ENCODE results near the gene SLCO2B1. TPM values are rescaled to one million over a fixed set of nuclear protein-coding genes. Genes with fewer than 3 reads are reported as not detected.

The SLCO2B1 gene
- total RNA-seq, 2 experiments from 2014 or later, result not detected

- ATAC-seq (no peak), DNase-seq (peak; percentile 55)
- Mint-ChIP-seq H3K36me3 (no peaks in the 10 kb centered on the region), H3K4me1 (no peaks in the 10 kb centered on the region), H3K27ac (no peak overlapping the region), H3K27me3 (peaks cover 32% of the 10 kb centered on the region), H3K9me3 (ENCODE audit: low read depth) (no peaks in the 10 kb centered on the region), H3K4me3 (no peak overlapping the region)
- CTCF ChIA-PET, result interaction anchor here (1.3 to 4.5 kb wide), 3 partner anchors 8 to 94 kb away, joined by 4 to 18 read pairs (median 9); partner anchors contain the start of gene TPBGL
These were observed 82.9 kb downstream of the SLCO2B1 start for GRCh38 chr11:75233754-75234172.

DNA sequence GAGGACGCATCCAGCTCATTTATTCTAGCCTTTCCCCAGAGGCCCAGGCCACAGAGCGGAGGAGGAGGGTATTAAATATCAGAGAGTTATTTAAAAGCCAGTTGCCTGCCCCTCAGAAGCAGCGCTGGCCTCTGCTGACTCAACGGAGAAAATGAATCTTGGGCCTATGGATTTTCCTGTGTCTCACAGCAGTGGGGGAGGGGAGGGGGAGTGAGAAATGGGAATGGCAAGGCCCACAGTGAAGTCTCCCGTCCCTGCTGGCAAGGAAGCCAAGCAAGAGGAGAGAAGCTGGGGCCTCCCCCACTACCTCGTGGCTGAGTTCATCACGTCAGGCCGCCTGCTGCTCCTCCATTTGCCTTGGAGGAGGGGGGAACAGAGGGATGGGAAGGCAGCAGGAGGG is 85.2 kb downstream of the SLCO2B1 start:
- H3K9me3 Mint-ChIP-seq (ENCODE audit: low read depth), result no peaks in the 10 kb centered on the region
- H3K27me3 Mint-ChIP-seq, result peaks cover 48% of the 10 kb centered on the region
- H3K36me3 Mint-ChIP-seq, result no peaks in the 10 kb centered on the region
- ATAC-seq, result no peak
- no peak overlapping the region for H3K4me3 Mint-ChIP-seq
- peaks cover 3% of the 10 kb centered on the region for H3K4me1 Mint-ChIP-seq
- CTCF ChIA-PET, result interaction anchor here (2.1 to 17.1 kb wide), 2 partner anchors 94 to 96 kb away, joined by 9 to 572 read pairs; no protein-coding TSS in a partner anchor
- H3K27ac Mint-ChIP-seq, result no peak overlapping the region
- peak; percentile 12 for DNase-seq

DNA sequence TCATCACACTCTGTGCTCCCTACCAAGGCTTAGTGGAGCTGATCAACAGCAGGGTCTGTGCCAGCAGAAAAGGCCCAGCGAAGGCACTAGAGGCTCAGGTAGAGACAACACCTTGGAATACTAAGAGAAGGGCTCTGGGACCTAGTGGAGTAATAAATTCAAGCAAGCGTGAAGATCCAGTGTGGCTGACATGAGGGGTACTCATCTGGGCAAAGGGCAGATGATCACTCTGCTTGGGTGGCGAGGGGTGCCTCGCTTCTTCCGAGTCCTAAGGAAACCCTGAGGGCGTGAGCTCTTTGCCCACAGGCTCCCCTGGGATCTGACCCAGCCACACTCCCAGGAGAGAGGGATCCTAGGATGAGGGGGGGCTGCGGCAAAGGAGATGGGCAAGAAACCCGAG is 86.1 kb downstream of the SLCO2B1 start:
- no peak overlapping the region for H3K27ac Mint-ChIP-seq
- CTCF ChIA-PET, result interaction anchor here (3.4 to 17.1 kb wide), 2 partner anchors 11 to 95 kb away, joined by 20 to 572 read pairs; no protein-coding TSS in a partner anchor
- ATAC-seq, result no peak

GRCh38 chr11:75238595-75239440 is 87.9 kb downstream of the SLCO2B1 start:
- H3K27me3 Mint-ChIP-seq, result peaks cover 61% of the 10 kb centered on the region
- H3K4me1 Mint-ChIP-seq, result peaks cover 9% of the 10 kb centered on the region
- no peak overlapping the region for H3K27ac Mint-ChIP-seq
- H3K9me3 Mint-ChIP-seq (ENCODE audit: low read depth), result no peaks in the 10 kb centered on the region
- H3K4me3 Mint-ChIP-seq, result no peak overlapping the region
- peak; percentile 32 for DNase-seq
- CTCF ChIA-PET, result interaction anchor here (0.9 to 17.1 kb wide), 7 partner anchors 10 to 97 kb away, joined by 3 to 572 read pairs (median 7); no protein-coding TSS in a partner anchor
- no peaks in the 10 kb centered on the region for H3K36me3 Mint-ChIP-seq
- no peak for ATAC-seq

More for the DNA sequence above, 86.1 kb downstream of the SLCO2B1 start:
- peaks cover 45% of the 10 kb centered on the region for H3K27me3 Mint-ChIP-seq
- H3K36me3 Mint-ChIP-seq, result no peaks in the 10 kb centered on the region
- H3K4me1 Mint-ChIP-seq, result peaks cover 3% of the 10 kb centered on the region
- no peaks in the 10 kb centered on the region for H3K9me3 Mint-ChIP-seq (ENCODE audit: low read depth)
- peak; percentile 14 for DNase-seq
- no peak overlapping the region for H3K4me3 Mint-ChIP-seq

DNA sequence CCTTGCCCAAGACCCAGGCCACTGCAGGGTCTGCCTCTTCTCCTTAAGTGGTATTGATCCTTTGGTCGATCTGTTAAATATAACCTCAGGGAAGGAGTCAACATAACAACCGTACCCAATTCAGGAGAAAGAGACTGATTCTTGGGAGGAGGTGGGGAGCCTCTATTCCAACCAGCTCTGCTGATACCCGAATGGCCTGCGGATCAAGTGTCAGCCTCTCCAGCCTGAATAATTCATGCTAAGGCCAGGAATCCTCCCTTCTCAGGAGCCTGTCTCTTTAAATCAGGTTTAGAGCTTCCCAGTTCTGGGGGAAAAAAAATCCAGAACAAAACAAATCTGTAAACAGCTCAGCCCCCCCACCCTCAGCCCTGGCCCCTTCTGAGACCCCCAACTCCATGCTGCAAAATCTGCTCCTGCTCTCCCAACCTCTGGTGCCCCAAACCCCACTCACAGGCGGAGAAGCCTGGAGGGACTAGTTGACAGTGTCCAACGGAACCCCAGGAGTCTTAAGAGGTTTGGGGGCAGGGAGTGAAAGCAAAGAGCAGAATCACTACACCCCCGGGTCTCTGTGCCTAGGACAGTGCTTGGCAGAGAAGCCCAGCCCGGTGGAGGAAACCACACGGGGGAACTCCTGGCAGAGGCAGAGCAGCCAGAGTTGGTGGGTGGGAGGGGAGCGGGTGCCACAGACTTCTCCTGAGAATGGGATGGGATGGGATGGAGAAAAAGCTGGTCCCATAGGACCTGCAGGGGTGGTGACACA is 88.8 kb downstream of the SLCO2B1 start:
- Mint-ChIP-seq H3K27me3 (peaks cover 69% of the 10 kb centered on the region), H3K4me1 (peaks cover 9% of the 10 kb centered on the region), H3K9me3 (ENCODE audit: low read depth) (no peaks in the 10 kb centered on the region), H3K36me3 (no peaks in the 10 kb centered on the region), H3K27ac (no peak overlapping the region), H3K4me3 (peak overlapping the region; percentile 55)
- no peak for ATAC-seq
- CTCF ChIA-PET, result interaction anchor here (1.1 to 17.1 kb wide), 9 partner anchors 9 to 238 kb away, joined by 3 to 572 read pairs (median 7); no protein-coding TSS in a partner anchor
- DNase-seq, result peak; percentile 39

DNA sequence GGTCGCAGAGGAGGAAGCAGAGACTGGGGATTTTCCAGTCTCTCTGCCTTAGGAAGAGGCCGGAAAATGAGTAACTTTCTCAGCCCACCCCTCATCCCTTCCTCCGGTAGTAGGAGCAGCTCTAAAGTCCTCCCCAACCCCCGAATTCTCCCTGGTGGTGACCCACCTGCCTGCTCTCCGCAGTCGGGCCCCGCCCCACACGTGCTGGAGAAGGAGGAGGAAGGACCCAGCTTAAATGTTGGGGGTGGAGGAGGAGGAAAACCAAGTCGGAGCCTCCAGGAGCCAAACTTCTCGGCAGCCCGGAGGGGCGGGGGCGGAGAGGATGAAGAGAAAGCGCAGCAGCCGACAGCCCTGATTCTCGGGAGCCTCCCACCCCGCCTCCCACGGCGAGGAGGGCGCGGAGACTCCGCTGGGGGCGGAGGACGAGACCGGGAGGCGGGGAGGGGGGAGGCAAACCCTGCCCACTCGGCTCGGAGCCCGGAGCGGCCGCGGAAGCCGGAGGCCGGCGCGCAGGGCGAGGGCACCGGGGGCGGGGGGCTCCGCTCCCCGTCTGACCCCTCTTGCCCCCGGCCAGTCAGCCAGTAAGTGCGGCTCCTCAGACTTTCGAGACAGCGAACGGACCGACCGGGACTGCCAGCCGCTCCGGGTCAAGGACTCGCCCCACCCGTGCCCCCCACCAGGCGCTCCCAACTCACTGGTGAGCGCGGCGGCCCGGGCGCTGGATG is 89.6 kb downstream of the SLCO2B1 start, which contains the start of gene TPBGL:
TPBGL (plus strand) TSS at position 464 of the 725 bp plus-strand sequence. CDS start 276 bp downstream, outside the sequence.
- CTCF ChIA-PET, result interaction anchor here (0.8 to 17.1 kb wide), 30 partner anchors 8 to 538 kb away, joined by 3 to 572 read pairs (median 6); partner anchors contain the start of gene SLCO2B1
- no peaks in the 10 kb centered on the region for H3K36me3 Mint-ChIP-seq
- peak; percentile 40 for DNase-seq
- peaks cover 76% of the 10 kb centered on the region for H3K27me3 Mint-ChIP-seq
- peak within 1 kb of the TSS; percentile 55 for H3K4me3 Mint-ChIP-seq
- H3K27ac Mint-ChIP-seq, result no peak within 1 kb of the TSS
- H3K4me1 Mint-ChIP-seq, result peaks cover 9% of the 10 kb centered on the region
- H3K9me3 Mint-ChIP-seq (ENCODE audit: low read depth), result no peaks in the 10 kb centered on the region
- no peak for ATAC-seq

DNA sequence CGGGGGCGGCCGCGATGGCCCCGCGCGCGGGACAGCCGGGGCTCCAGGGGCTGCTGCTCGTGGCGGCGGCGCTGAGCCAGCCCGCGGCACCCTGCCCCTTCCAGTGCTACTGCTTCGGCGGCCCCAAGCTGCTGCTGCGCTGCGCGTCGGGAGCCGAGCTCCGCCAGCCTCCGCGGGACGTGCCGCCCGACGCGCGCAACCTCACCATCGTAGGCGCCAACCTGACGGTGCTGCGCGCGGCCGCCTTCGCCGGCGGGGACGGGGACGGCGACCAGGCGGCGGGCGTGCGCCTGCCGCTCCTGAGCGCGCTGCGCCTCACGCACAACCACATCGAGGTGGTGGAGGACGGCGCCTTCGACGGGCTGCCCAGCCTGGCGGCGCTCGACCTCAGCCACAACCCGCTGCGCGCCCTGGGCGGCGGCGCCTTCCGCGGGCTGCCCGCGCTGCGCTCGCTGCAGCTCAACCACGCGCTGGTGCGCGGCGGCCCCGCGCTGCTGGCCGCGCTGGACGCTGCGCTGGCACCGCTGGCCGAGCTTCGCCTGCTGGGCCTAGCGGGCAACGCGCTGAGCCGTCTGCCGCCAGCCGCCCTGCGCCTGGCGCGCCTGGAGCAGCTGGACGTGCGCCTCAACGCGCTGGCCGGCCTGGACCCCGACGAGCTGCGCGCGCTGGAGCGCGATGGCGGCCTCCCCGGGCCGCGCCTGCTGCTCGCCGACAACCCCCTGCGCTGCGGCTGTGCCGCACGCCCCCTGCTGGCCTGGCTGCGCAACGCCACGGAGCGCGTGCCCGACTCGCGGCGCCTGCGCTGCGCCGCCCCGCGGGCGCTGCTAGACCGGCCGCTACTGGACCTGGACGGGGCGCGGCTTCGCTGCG is 90.4 kb downstream of the SLCO2B1 start:
- H3K4me1 Mint-ChIP-seq, result peaks cover 9% of the 10 kb centered on the region
- CTCF ChIA-PET, result interaction anchor here (0.8 to 17.1 kb wide), 41 partner anchors 10 to 539 kb away, joined by 3 to 572 read pairs (median 5); partner anchors contain the start of gene SLCO2B1
- H3K36me3 Mint-ChIP-seq, result no peaks in the 10 kb centered on the region
- H3K27me3 Mint-ChIP-seq, result peaks cover 71% of the 10 kb centered on the region
- peak; percentile 97 for ATAC-seq
- no peaks in the 10 kb centered on the region for H3K9me3 Mint-ChIP-seq (ENCODE audit: low read depth)
- H3K4me3 Mint-ChIP-seq, result peak overlapping the region; percentile 63
- peak; percentile 88 for DNase-seq
- H3K27ac Mint-ChIP-seq, result no peak overlapping the region

DNA sequence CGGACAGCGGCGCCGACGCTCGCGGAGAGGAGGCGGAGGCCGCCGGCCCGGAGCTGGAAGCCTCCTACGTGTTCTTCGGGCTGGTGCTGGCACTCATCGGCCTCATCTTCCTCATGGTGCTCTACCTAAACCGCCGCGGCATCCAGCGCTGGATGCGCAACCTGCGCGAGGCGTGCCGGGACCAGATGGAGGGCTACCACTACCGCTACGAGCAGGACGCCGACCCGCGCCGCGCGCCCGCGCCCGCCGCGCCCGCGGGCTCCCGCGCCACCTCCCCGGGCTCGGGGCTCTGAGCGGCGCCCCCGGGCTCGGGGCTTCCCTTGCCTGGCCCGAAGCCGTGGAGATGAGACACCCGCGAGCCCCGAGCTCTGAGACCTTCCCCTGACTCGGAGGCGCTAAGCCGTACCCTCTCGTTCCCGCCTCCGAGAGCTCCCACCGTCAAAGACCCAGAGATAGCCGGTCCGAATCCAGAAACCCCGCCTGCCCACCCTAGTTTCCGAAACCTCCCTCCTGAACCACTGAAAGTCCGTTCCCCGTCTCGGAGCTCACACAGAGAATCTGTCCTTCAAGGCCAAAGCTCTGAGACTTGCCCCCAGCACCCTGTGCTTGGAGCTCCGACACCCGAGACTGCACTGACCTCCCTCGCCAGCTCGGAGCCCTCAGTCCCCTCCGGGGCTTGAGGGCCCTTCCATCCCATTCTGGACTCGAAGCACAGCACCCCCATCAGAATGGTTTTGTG is 91.2 kb downstream of the SLCO2B1 start:
- Mint-ChIP-seq H3K27me3 (peaks cover 67% of the 10 kb centered on the region), H3K4me3 (peak overlapping the region; percentile 63), H3K36me3 (no peaks in the 10 kb centered on the region), H3K4me1 (peaks cover 9% of the 10 kb centered on the region), H3K9me3 (ENCODE audit: low read depth) (no peaks in the 10 kb centered on the region), H3K27ac (no peak overlapping the region)
- DNase-seq (peak; percentile 38), ATAC-seq (peak; percentile 45)
- CTCF ChIA-PET, result interaction anchor here (0.8 to 17.1 kb wide), 33 partner anchors 9 to 376 kb away, joined by 3 to 572 read pairs (median 5); partner anchors contain the start of gene SLCO2B1

DNA sequence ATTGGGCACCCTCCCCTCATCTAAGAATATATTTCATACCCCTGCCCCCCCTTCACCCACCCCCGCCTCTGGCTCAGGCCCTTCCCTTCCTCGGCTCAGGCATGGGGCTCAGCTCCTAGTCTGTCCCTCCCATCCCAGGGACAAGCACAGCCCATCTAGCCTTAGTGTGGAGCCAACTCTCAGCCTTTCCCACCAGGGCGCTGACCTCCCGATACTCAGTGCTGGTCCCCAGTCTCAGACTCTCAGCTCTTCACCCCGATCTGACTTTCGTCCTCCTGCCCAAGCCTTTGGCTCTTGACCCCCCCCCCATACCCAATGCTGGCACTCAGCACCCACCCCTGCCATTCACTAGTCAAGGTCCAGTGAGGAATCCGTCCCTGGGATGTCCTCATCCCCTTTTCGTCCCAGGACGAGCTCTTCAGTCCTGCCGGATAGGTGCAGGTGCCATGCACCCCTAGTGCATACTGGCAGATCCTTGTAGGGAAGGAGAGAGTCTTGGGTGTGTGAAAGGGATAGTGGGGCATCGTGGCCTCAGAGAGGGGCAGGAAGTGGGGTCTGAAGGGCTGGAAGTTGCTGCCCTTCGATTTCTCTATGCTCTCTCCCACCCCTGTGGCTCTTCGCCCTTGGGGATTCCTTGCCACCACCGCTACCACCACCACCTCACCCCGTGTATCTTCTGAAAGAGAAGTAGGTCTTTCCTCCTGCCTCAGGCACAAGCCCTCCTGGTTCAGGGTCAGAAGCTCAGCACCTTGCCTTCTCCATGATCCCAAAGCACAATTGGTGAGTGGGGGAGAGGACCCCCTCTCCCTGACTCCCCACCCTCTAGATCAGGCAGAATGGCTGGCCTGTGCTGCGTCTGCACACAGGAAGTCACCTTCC is 92.1 kb downstream of the SLCO2B1 start:
- no peaks in the 10 kb centered on the region for H3K9me3 Mint-ChIP-seq (ENCODE audit: low read depth)
- peak overlapping the region; percentile 60 for H3K4me3 Mint-ChIP-seq
- CTCF ChIA-PET, result interaction anchor here (0.8 to 17.1 kb wide), 19 partner anchors 8 to 317 kb away, joined by 3 to 572 read pairs (median 10); no protein-coding TSS in a partner anchor
- peaks cover 9% of the 10 kb centered on the region for H3K4me1 Mint-ChIP-seq
- no peaks in the 10 kb centered on the region for H3K36me3 Mint-ChIP-seq
- ATAC-seq (no peak), DNase-seq (peak; percentile 36)
- H3K27ac Mint-ChIP-seq, result no peak overlapping the region
- H3K27me3 Mint-ChIP-seq, result peaks cover 64% of the 10 kb centered on the region

DNA sequence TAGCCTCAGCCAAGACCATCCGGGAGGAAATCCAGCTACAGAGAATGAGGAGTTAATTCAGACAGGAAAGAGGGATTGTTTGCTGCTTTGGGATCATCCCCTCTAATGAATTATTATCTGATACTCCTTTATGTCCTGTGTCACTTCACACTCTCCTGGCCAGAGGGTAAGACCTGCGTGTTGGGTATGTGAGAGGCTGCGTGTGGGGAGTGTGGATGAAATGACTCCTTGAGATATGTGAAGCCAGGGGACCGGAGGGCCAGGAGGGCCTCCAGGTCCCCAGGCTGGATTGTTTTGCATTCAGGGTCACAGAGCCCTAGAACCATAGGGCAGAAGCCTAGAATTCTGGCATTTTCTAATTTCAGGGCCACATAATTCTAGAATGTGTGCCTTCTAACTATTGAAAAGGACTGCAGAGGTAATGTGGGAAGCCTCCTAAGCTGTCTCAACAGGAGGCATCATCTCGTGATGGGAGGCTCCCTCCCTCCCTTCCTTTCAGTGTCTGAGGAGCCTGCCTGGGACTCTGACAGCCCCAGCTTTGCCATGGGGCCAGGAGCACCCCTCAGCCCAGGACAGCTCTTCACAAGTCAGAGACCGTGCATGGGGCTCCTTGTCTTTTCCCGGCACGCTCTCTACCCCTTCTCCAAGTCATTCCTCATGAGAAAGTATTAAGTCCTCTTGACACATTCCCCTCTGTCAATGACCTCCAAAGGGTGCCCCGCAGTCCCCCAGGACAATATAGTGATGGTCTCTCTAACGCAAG is 93.3 kb downstream of the SLCO2B1 start:
- H3K36me3 Mint-ChIP-seq, result no peaks in the 10 kb centered on the region
- H3K4me3 Mint-ChIP-seq, result no peak overlapping the region
- no peaks in the 10 kb centered on the region for H3K9me3 Mint-ChIP-seq (ENCODE audit: low read depth)
- peaks cover 9% of the 10 kb centered on the region for H3K4me1 Mint-ChIP-seq
- DNase-seq, result peak; percentile 26
- peaks cover 58% of the 10 kb centered on the region for H3K27me3 Mint-ChIP-seq
- ATAC-seq, result no peak
- no peak overlapping the region for H3K27ac Mint-ChIP-seq
- CTCF ChIA-PET, result interaction anchor here (0.7 to 17.1 kb wide), 9 partner anchors 9 to 313 kb away, joined by 3 to 572 read pairs (median 4); no protein-coding TSS in a partner anchor
